ENCODE data around the gene CRTC2. TPM values are rescaled to one million over a fixed set of nuclear protein-coding genes. Genes with fewer than 3 reads are reported as not detected.
A peak's percentile ranks its signal among the peaks of the same experiment; 100 is the strongest.

Gene CRTC2
- total and polyA plus RNA-seq, 9 of the 15 experiments (the other 6 are each of a cell fraction or from before 2014, with no cell fraction given): 2.7 to 26.4 (median 10.2) TPM

- TF ChIP-seq REST (IDR thresholded peaks at IDR 0.05; ENCODE audit: borderline replicate concordance) (no peak), REST (CRISPR knock-in tag; IDR thresholded peaks at IDR 0.05; ENCODE audit: low read depth) (no peak), ZBTB9 (CRISPR knock-in tag; IDR thresholded peaks at IDR 0.05) (0 out of 2 replicates have a peak, but pooled peaks have one; percentile 43)
- TF ChIP-seq, protein P1, sequence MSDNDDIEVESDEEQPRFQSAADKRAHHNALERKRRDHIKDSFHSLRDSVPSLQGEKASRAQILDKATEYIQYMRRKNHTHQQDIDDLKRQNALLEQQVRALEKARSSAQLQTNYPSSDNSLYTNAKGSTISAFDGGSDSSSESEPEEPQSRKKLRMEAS (CRISPR knock-in tag; IDR thresholded peaks at IDR 0.05): peak; percentile 79
- TF ChIP-seq, protein P2, sequence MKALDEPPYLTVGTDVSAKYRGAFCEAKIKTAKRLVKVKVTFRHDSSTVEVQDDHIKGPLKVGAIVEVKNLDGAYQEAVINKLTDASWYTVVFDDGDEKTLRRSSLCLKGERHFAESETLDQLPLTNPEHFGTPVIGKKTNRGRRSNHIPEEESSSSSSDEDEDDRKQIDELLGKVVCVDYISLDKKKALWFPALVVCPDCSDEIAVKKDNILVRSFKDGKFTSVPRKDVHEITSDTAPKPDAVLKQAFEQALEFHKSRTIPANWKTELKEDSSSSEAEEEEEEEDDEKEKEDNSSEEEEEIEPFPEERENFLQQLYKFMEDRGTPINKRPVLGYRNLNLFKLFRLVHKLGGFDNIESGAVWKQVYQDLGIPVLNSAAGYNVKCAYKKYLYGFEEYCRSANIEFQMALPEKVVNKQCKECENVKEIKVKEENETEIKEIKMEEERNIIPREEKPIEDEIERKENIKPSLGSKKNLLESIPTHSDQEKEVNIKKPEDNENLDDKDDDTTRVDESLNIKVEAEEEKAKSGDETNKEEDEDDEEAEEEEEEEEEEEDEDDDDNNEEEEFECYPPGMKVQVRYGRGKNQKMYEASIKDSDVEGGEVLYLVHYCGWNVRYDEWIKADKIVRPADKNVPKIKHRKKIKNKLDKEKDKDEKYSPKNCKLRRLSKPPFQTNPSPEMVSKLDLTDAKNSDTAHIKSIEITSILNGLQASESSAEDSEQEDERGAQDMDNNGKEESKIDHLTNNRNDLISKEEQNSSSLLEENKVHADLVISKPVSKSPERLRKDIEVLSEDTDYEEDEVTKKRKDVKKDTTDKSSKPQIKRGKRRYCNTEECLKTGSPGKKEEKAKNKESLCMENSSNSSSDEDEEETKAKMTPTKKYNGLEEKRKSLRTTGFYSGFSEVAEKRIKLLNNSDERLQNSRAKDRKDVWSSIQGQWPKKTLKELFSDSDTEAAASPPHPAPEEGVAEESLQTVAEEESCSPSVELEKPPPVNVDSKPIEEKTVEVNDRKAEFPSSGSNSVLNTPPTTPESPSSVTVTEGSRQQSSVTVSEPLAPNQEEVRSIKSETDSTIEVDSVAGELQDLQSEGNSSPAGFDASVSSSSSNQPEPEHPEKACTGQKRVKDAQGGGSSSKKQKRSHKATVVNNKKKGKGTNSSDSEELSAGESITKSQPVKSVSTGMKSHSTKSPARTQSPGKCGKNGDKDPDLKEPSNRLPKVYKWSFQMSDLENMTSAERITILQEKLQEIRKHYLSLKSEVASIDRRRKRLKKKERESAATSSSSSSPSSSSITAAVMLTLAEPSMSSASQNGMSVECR (CRISPR knock-in tag; IDR thresholded peaks at IDR 0.05): peak; percentile 98
These were observed 32.2 kb upstream of the CRTC2 start, which contains the start of gene RPS27 (continued) for GRCh38 chr1:153990468-153991150.

Measured in K562 (cell line).